GM20431 (cell line): ENCODE data around the gene SKAP1.
"Not testable (repeated sequence)": the region's sequence is repeated elsewhere in the genome, so short reads cannot be mapped to it uniquely, and the experiment has no call there.

Experiments
- in situ Hi-C: fragments of 300-500 bp; cut with MseI, MboI; formaldehyde crosslinking; loops from one replicate; pipeline ENCODE4 v1.15.0; 2020; ENCODE audit warnings: low sequenced_read_pairs; ENCODE audit not compliant: unreplicated experiment

The SKAP1 gene

GRCh38 chr17:48420823-48421222 is 9.2 kb downstream of the SKAP1 start:
- in situ Hi-C loops = no loop called here

- in situ Hi-C loops = no loop called here
These were observed 13.0 kb downstream of the SKAP1 start for GRCh38 chr17:48416971-48417370.

- in situ Hi-C loops = no loop called here
These were observed 16.2 kb downstream of the SKAP1 start for GRCh38 chr17:48413613-48414405.

GRCh38 chr17:48412841-48413240 is 17.2 kb downstream of the SKAP1 start:
- in situ Hi-C loops = no loop called here

- in situ Hi-C loops = not testable (repeated sequence)
These were observed 19.2 kb downstream of the SKAP1 start for GRCh38 chr17:48410821-48411220.

- in situ Hi-C loops = no loop called here
These were observed 20.4 kb downstream of the SKAP1 start for GRCh38 chr17:48409607-48410006.

- in situ Hi-C loops = no loop called here
These were observed 23.0 kb downstream of the SKAP1 start for GRCh38 chr17:48406936-48407567.

- in situ Hi-C loops = no loop called here
These were observed 35.2 kb downstream of the SKAP1 start for GRCh38 chr17:48394821-48395220.

- in situ Hi-C loops = no loop called here
These were observed 36.7 kb downstream of the SKAP1 start for GRCh38 chr17:48393283-48393682.

GRCh38 chr17:48392857-48393256 is 37.2 kb downstream of the SKAP1 start:
- in situ Hi-C loops = no loop called here

- in situ Hi-C loops = no loop called here
These were observed 38.6 kb downstream of the SKAP1 start for GRCh38 chr17:48391444-48391843.

GRCh38 chr17:48389903-48390302 is 40.1 kb downstream of the SKAP1 start:
- in situ Hi-C loops = no loop called here

GRCh38 chr17:48388955-48389743 is 40.9 kb downstream of the SKAP1 start:
- in situ Hi-C loops = no loop called here

GRCh38 chr17:48386826-48387225 is 43.2 kb downstream of the SKAP1 start:
- in situ Hi-C loops = no loop called here

- in situ Hi-C loops = no loop called here
These were observed 44.7 kb downstream of the SKAP1 start for GRCh38 chr17:48385319-48385718.

GRCh38 chr17:48384164-48384563 is 45.9 kb downstream of the SKAP1 start:
- in situ Hi-C loops = no loop called here

GRCh38 chr17:48382989-48383388 is 47.0 kb downstream of the SKAP1 start:
- in situ Hi-C loops = no loop called here

- in situ Hi-C loops = no loop called here
These were observed 51.2 kb downstream of the SKAP1 start for GRCh38 chr17:48378708-48379392.

- in situ Hi-C loops = no loop called here
These were observed 51.8 kb downstream of the SKAP1 start for GRCh38 chr17:48378238-48378637.

- in situ Hi-C loops = no loop called here
These were observed 53.2 kb downstream of the SKAP1 start for GRCh38 chr17:48376682-48377325.
